ENCODE measurements around the gene STK32B. TPM values are rescaled to one million over a fixed set of nuclear protein-coding genes. Genes with fewer than 3 reads are reported as not detected.

The STK32B gene
- total RNA-seq, 4 donors from 2014 or later = 1.6 to 3.4 (median 1.9) TPM

DNA sequence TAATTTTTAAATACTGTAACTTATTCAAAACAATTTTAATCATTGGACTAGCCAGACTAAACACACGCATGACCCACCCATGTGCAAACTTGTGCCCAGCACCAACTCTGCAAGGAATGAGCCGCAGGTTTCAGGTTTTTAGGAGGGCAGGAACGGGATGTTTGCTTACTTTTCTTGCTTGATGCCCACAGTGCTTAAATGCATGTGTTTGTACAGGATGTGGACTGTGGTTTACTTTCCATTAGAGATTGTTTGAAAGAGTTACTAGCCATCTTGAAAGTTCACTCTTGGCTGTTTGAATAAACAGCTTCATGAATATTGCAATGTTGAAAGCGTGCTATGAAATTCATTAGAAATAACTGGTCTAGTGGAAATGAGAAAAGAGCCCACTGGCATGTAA is 83.3 kb downstream of the STK32B start:
- TF ChIP-seq, protein P1, sequence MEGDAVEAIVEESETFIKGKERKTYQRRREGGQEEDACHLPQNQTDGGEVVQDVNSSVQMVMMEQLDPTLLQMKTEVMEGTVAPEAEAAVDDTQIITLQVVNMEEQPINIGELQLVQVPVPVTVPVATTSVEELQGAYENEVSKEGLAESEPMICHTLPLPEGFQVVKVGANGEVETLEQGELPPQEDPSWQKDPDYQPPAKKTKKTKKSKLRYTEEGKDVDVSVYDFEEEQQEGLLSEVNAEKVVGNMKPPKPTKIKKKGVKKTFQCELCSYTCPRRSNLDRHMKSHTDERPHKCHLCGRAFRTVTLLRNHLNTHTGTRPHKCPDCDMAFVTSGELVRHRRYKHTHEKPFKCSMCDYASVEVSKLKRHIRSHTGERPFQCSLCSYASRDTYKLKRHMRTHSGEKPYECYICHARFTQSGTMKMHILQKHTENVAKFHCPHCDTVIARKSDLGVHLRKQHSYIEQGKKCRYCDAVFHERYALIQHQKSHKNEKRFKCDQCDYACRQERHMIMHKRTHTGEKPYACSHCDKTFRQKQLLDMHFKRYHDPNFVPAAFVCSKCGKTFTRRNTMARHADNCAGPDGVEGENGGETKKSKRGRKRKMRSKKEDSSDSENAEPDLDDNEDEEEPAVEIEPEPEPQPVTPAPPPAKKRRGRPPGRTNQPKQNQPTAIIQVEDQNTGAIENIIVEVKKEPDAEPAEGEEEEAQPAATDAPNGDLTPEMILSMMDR (IDR thresholded peaks at IDR 0.05) = no peak
- TF ChIP-seq POLR2A (IDR thresholded peaks at IDR 0.05) = no peak
- intact Hi-C loops (cut with DNase I; ENCODE audit: low total_unique reads) = no loop called here
- 92 to 93% methylated on average over 4 of the region's 4 CpGs for WGBS, 2 donors
- DNase-seq (ENCODE audit: low spot score in 2 of 2) = no peak
- H3K4me3 ChIP-seq (ENCODE audit: low read depth, poor library complexity, severe bottlenecking) = no peak overlapping the region

DNA sequence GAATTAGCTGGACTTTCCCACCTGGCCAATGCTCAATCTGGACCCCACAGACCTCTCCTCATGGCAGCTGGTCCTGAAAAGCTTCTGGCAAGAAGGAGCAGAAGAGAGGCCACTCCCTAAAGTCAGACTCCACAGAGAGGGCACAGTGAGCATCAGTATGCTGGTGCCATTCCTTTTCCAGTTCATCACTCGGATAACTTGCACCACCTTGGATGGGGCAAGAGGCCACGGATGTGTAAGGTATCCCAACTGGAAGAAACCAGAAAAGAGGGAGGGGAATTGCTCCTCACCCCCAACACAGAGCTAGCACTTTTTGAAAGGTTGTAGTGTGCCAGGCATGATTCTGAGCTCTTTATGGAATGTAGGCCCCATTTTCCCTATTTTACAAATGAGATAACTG is 85.9 kb downstream of the STK32B start:
- intact Hi-C loops (cut with DNase I; ENCODE audit: low total_unique reads) = no loop called here
- no peak overlapping the region for H3K4me3 ChIP-seq (ENCODE audit: low read depth, poor library complexity, severe bottlenecking)
- 94 to 97% methylated on average over 2 of the region's 2 CpGs for WGBS, 2 donors
- DNase-seq (ENCODE audit: low spot score in 2 of 2) = no peak
- TF ChIP-seq POLR2A (IDR thresholded peaks at IDR 0.05) = no peak
- TF ChIP-seq, protein P1 (IDR thresholded peaks at IDR 0.05) = no peak

- H3K4me3 ChIP-seq (ENCODE audit: low read depth, poor library complexity, severe bottlenecking) = no peak overlapping the region
- WGBS, 2 donors = 37 to 38% methylated on average over 9 of the region's 9 CpGs
- DNase-seq (ENCODE audit: low spot score in 2 of 2) = no peak
- no peak for TF ChIP-seq POLR2A (IDR thresholded peaks at IDR 0.05)
- TF ChIP-seq, protein P1 (IDR thresholded peaks at IDR 0.05) = no peak
- intact Hi-C loops (cut with DNase I; ENCODE audit: low total_unique reads) = no loop called here
These were observed 86.6 kb downstream of the STK32B start for GRCh38 chr4:5137927-5138326.

GRCh38 chr4:5138389-5138788 is 87.1 kb downstream of the STK32B start:
- intact Hi-C loops (cut with DNase I; ENCODE audit: low total_unique reads) = no loop called here
- WGBS, 2 donors = 93 to 99% methylated on average over 3 of the region's 3 CpGs
- no peak for DNase-seq (ENCODE audit: low spot score in 2 of 2)
- H3K4me3 ChIP-seq (ENCODE audit: low read depth, poor library complexity, severe bottlenecking) = no peak overlapping the region
- TF ChIP-seq, protein P1 (IDR thresholded peaks at IDR 0.05) = no peak
- TF ChIP-seq POLR2A (IDR thresholded peaks at IDR 0.05) = no peak

DNA sequence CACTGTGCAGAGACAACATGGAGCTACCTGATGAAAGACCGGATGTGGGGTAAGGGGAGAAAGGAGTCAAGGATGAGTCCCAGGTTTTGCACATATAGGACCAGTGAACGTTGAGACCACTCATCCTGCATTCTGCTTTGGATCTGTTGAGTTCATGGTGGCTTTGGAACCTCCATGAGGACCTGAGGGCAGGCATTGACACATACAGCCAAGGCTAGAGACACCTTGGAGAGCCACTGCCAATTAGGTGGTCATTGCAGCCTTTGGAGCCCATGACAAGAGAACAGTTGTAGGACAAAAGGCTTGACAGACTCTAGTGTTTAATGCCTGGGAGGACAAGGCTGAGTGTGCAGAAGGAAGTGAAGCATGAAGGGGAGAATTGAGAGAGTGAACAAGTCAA is 87.9 kb downstream of the STK32B start:
- intact Hi-C loops (cut with DNase I; ENCODE audit: low total_unique reads) = no loop called here
- no peak for DNase-seq (ENCODE audit: low spot score in 2 of 2)
- 86 to 87% methylated on average over 2 of the region's 2 CpGs for WGBS, 2 donors
- no peak overlapping the region for H3K4me3 ChIP-seq (ENCODE audit: low read depth, poor library complexity, severe bottlenecking)
- TF ChIP-seq, protein P1 (IDR thresholded peaks at IDR 0.05) = no peak
- no peak for TF ChIP-seq POLR2A (IDR thresholded peaks at IDR 0.05)

DNA sequence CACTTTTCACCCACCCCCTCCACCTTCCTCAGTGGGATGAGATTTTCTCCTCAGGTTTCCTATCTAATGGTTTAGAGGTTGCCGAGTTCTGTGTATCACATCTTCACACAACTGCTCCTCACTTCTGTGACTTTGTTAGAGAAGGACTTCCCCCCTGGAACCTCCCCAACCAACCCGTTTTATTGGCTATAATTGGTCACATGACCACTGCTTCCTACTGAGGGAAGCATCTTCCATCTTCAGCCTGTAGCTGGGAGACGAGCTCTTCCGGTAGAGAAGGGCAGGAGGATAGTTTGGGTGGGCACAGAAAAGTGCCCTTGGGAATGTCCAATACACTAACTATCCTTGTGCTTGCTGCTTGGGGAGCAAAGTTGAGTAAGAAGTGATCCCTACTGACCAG is 90.5 kb downstream of the STK32B start:
- TF ChIP-seq, protein P1 (IDR thresholded peaks at IDR 0.05) = no peak
- TF ChIP-seq POLR2A (IDR thresholded peaks at IDR 0.05) = no peak
- WGBS, 2 donors = 81 to 82% methylated on average over 4 of the region's 4 CpGs
- H3K4me3 ChIP-seq (ENCODE audit: low read depth, poor library complexity, severe bottlenecking) = no peak overlapping the region
- intact Hi-C loops (cut with DNase I; ENCODE audit: low total_unique reads) = no loop called here
- DNase-seq (ENCODE audit: low spot score in 2 of 2) = no peak

Measured in lower leg skin (tissue), 4 donors.